Gastrocnemius medialis (tissue), 4 donors: ENCODE results near the gene CPEB3. TPM values are rescaled to one million over a fixed set of nuclear protein-coding genes. Genes with fewer than 3 reads are reported as not detected.
"Not testable (repeated sequence)": the region's sequence is repeated elsewhere in the genome, so short reads cannot be mapped to it uniquely, and the experiment has no call there.

Experiments used
- ATAC-seq, 2 donors: fragments of 150-250 bp; one replicate each; pipeline ENCODE4 v1.9.1; 2016
- DNase-seq, 2 donors: peaks; one replicate each; pipeline ENCODE4 v3.0.0-alpha.2; 2019
- H3K27ac ChIP-seq, 4 donors: fragments of 200-600 bp; sonication (generic); 1 replicate in 1 of 4; 2 replicates in 3 of 4; pipeline ENCODE4 v1.5.1; 2016 to 2018; ENCODE audit warnings: mild to moderate bottlenecking in 2 of 4, moderate library complexity in 1 of 4
- H3K27me3 ChIP-seq, 3 donors: fragments of 200-600 bp; sonication (generic) in 2 of 3; 1 replicate in 1 of 3; 2 replicates in 2 of 3; pipeline versions ENCODE4 v1.5.1 to v1.6.0; 2016 to 2019; ENCODE audit warnings: mild to moderate bottlenecking in 1 of 3, moderate library complexity in 1 of 3
- H3K36me3 ChIP-seq, 2 donors: fragments of 200-600 bp; sonication (generic) in 1 of 2; one replicate each; pipeline ENCODE4 v1.5.1; 2017 to 2018
- H3K4me1 ChIP-seq, 2 donors: fragments of 200-600 bp; sonication (generic) in 1 of 2; one replicate each; pipeline ENCODE4 v1.5.1; 2016 to 2017; ENCODE audit warnings: mild to moderate bottlenecking in 2 of 2
- H3K4me3 ChIP-seq, 4 donors: fragments of 200-600 bp; sonication (generic) in 3 of 4; 1 replicate in 1 of 4; 2 replicates in 3 of 4; pipeline ENCODE4 v1.5.1; 2016 to 2019; ENCODE audit warnings: mild to moderate bottlenecking in 2 of 4
- H3K9me3 ChIP-seq, 3 donors: fragments of 200-600 bp; sonication (generic) in 2 of 3; 1 replicate in 1 of 3; 2 replicates in 2 of 3; pipeline ENCODE4 v1.5.1; 2016 to 2019
- CTCF ChIP-seq, 5 experiments: fragments of 450-650 bp in 3 of 5; fragments of 200-600 bp in 2 of 5; sonication (generic) in 2 of 5; IDR thresholded peaks in 4 of 5; conservative IDR thresholded peaks in 1 of 5; 1 replicate in 4 of 5; 2 replicates in 1 of 5; pipeline ENCODE4 v1.5.1; 2016 to 2019; ENCODE audit warnings: antibody characterized with exemption in 5 of 5, mild to moderate bottlenecking in 3 of 5, moderate library complexity in 3 of 5
- POLR2A ChIP-seq, 2 donors: fragments of 450-650 bp; IDR thresholded peaks; one replicate each; pipeline ENCODE4 v1.6.1; 2017; ENCODE audit warnings: antibody characterized with exemption in 2 of 2, mild to moderate bottlenecking in 2 of 2, moderate library complexity in 2 of 2
- in situ Hi-C, 4 donors: fragments of 200-750 bp; cut with MboI; loops; one replicate each; pipeline versions ENCODE4 v1.15.0 to v1.8.0; 2017; ENCODE audit warnings: low sequenced_read_pairs in 4 of 4
- intact Hi-C: fragments of 100-400 bp; cut with DNase I; formaldehyde crosslinking; loops from one replicate; pipeline ENCODE4 v1.15.1; 2023; ENCODE audit warnings: low total_unique reads
- total RNA-seq, 4 donors: library from RNA; depleted of rRNA; stranded (reverse); fragments of >200 nt; gene quantifications; one replicate each; pipeline versions ENCODE4 v1.1.0 to v1.2.3, GENCODE V29; 2016

Gene CPEB3
- total RNA-seq, 4 donors from 2014 or later = 14.5 to 22.5 (median 18.0) TPM

- H3K9me3 ChIP-seq = no peaks in the 10 kb centered on the region
- intact Hi-C loops (no loop called here), in situ Hi-C loops (no loop called here)
- no peak overlapping the region for H3K4me3 ChIP-seq
- ATAC-seq (no peak), DNase-seq (no peak)
- TF ChIP-seq CTCF (IDR thresholded peaks at IDR 0.05 in 4 of 5, conservative IDR thresholded peaks at IDR 0.05 in 1 of 5) (no peak), POLR2A (IDR thresholded peaks at IDR 0.05) (no peak)
- H3K36me3 ChIP-seq = no peaks in the 10 kb centered on the region
- H3K27me3 ChIP-seq = no peaks in the 10 kb centered on the region
- peaks cover 32 to 50% of the 10 kb centered on the region in 2 donors for H3K4me1 ChIP-seq
- H3K27ac ChIP-seq = peak overlapping the region; percentile 50 to 66 (median 62)
These were observed 144.8 kb downstream of the CPEB3 start for GRCh38 chr10:92146107-92146506.

- in situ Hi-C loops = no loop called here
- no peaks in the 10 kb centered on the region for H3K36me3 ChIP-seq
- H3K9me3 ChIP-seq = no peaks in the 10 kb centered on the region
- DNase-seq (no peak), ATAC-seq (no peak)
- no peak overlapping the region for H3K4me3 ChIP-seq
- peaks cover 21 to 23% of the 10 kb centered on the region in 2 donors for H3K4me1 ChIP-seq
- intact Hi-C loops = no loop called here
- H3K27ac ChIP-seq = no peak overlapping the region
- no peaks in the 10 kb centered on the region for H3K27me3 ChIP-seq
- TF ChIP-seq POLR2A (IDR thresholded peaks at IDR 0.05) = no peak
These were observed 147.9 kb downstream of the CPEB3 start for GRCh38 chr10:92142949-92143348.

GRCh38 chr10:92142512-92142911 lies 148.4 kb downstream of the CPEB3 start:
- Histone ChIP-seq H3K4me1 (peaks cover 18 to 22% of the 10 kb centered on the region in 2 donors), H3K9me3 (no peaks in the 10 kb centered on the region), H3K27me3 (no peaks in the 10 kb centered on the region), H3K27ac (no peak overlapping the region), H3K4me3 (no peak overlapping the region), H3K36me3 (no peaks in the 10 kb centered on the region)
- no peak for DNase-seq
- no peak for ATAC-seq
- in situ Hi-C loops = no loop called here
- TF ChIP-seq CTCF (IDR thresholded peaks at IDR 0.05 in 4 of 5, conservative IDR thresholded peaks at IDR 0.05 in 1 of 5) = no peak
- TF ChIP-seq POLR2A (IDR thresholded peaks at IDR 0.05) = no peak
- intact Hi-C loops = no loop called here

GRCh38 chr10:92141147-92141546 lies 149.7 kb downstream of the CPEB3 start:
- in situ Hi-C loops, DNase-seq, intact Hi-C loops, H3K9me3 ChIP-seq, H3K27me3 ChIP-seq, H3K36me3 ChIP-seq, H3K4me3 ChIP-seq, H3K27ac ChIP-seq, ATAC-seq: not testable (repeated sequence)
- H3K4me1 ChIP-seq = peaks cover 7 to 14% of the 10 kb centered on the region in 2 donors

- H3K27ac ChIP-seq, H3K4me1 ChIP-seq, DNase-seq, H3K9me3 ChIP-seq, intact Hi-C loops, H3K27me3 ChIP-seq, H3K4me3 ChIP-seq, in situ Hi-C loops, H3K36me3 ChIP-seq, ATAC-seq: not testable (repeated sequence)
These were observed 156.8 kb downstream of the CPEB3 start for GRCh38 chr10:92134049-92134448.

- no peaks in the 10 kb centered on the region for H3K9me3 ChIP-seq
- H3K4me1 ChIP-seq = peaks cover under 1 to 13% of the 10 kb centered on the region in 2 donors
- intact Hi-C loops (no loop called here), in situ Hi-C loops (no loop called here)
- ATAC-seq (no peak), DNase-seq (no peak)
- H3K27me3 ChIP-seq = no peaks in the 10 kb centered on the region
- H3K27ac ChIP-seq = peak overlapping the region in 1 of 4 donors; percentile 5
- no peaks in the 10 kb centered on the region for H3K36me3 ChIP-seq
- H3K4me3 ChIP-seq = no peak overlapping the region
- TF ChIP-seq POLR2A (IDR thresholded peaks at IDR 0.05) (no peak), CTCF (IDR thresholded peaks at IDR 0.05 in 4 of 5, conservative IDR thresholded peaks at IDR 0.05 in 1 of 5) (no peak)
These were observed 159.5 kb downstream of the CPEB3 start for GRCh38 chr10:92131275-92131820.
